ENCODE data around the gene TAX1BP3. TPM values are rescaled to one million over a fixed set of nuclear protein-coding genes. Genes with fewer than 3 reads are reported as not detected.

The TAX1BP3 gene
- total and polyA plus RNA-seq, 2 of the 13 experiments (the other 11 are each of a cell fraction or from before 2014, with no cell fraction given): 16.7 to 45.1 TPM

- peak; percentile 57; the same call in 1 of the 2 replicates for TF ChIP-seq NR2C2 (CRISPR knock-in tag; IDR thresholded peaks at IDR 0.05; ENCODE audit: borderline replicate concordance)
- TF ChIP-seq ZNF101 (CRISPR knock-in tag; IDR thresholded peaks at IDR 0.05; ENCODE audit: borderline replicate concordance, low read depth): no peak; the same call in 1 of the 2 replicates
- 0 out of 2 replicates have a peak, but pooled peaks have one; percentile 16 for TF ChIP-seq ZSCAN31 (CRISPR knock-in tag; IDR thresholded peaks at IDR 0.05; ENCODE audit: low read depth)
- TF ChIP-seq ZFP90 (CRISPR knock-in tag; IDR thresholded peaks at IDR 0.05; ENCODE audit: borderline replicate concordance): peak; percentile 92
- TF ChIP-seq NCOA5 (CRISPR knock-in tag; IDR thresholded peaks at IDR 0.05): no peak
- TF ChIP-seq SIX4 (CRISPR knock-in tag; IDR thresholded peaks at IDR 0.05): no peak
- TF ChIP-seq HES4 (CRISPR knock-in tag; IDR thresholded peaks at IDR 0.05; ENCODE audit: borderline replicate concordance): no peak
- 0 out of 2 replicates have a peak, but pooled peaks have one; percentile 8 for TF ChIP-seq FOXK1 (CRISPR knock-in tag; IDR thresholded peaks at IDR 0.05; ENCODE audit: borderline replicate concordance, low read depth)
- no peak for TF ChIP-seq HOMEZ (CRISPR knock-in tag; IDR thresholded peaks at IDR 0.05; ENCODE audit: low read depth)
- TF ChIP-seq ZNF616 (CRISPR knock-in tag; IDR thresholded peaks at IDR 0.05; ENCODE audit: low read depth): peak; percentile 69; the same call in 1 of the 2 replicates
- TF ChIP-seq HINFP (CRISPR knock-in tag; IDR thresholded peaks at IDR 0.05; ENCODE audit: low read depth): no peak; the same call in 1 of the 2 replicates
- TF ChIP-seq KDM2A (CRISPR knock-in tag; IDR thresholded peaks at IDR 0.05; ENCODE audit: borderline replicate concordance, low read depth): peak; percentile 68; the same call in 1 of the 2 replicates
- no peak for TF ChIP-seq ZNF230 (CRISPR knock-in tag; IDR thresholded peaks at IDR 0.05)
- TF ChIP-seq HOXA3 (CRISPR knock-in tag; IDR thresholded peaks at IDR 0.05): peak; percentile 42
- peak; percentile 89 for TF ChIP-seq NFYB (CRISPR knock-in tag; IDR thresholded peaks at IDR 0.05)
- TF ChIP-seq ZNF18 (CRISPR knock-in tag; IDR thresholded peaks at IDR 0.05; ENCODE audit: insufficient replicate concordance): peak; percentile 13
- TF ChIP-seq ZNF512 (CRISPR knock-in tag; IDR thresholded peaks at IDR 0.05): no peak
- TF ChIP-seq HIC2 (CRISPR knock-in tag; IDR thresholded peaks at IDR 0.05; ENCODE audit: low read depth): no peak
- TF ChIP-seq MED8 (CRISPR knock-in tag; IDR thresholded peaks at IDR 0.05; ENCODE audit: insufficient replicate concordance): no peak
Observed at GRCh38 chr17:3668279-3669084, at the start of gene TAX1BP3, which contains the start of gene EMC6 (continued).
